Heart left ventricle (tissue), 13 donors: ENCODE results near the gene TRAPPC3.

Source experiments
- POLR2A ChIP-seq, 2 donors: fragments of 450-650 bp; IDR thresholded peaks; one replicate each; pipeline ENCODE4 v1.6.1; 2017; ENCODE audit warnings: antibody characterized with exemption in 2 of 2, mild to moderate bottlenecking in 2 of 2, moderate library complexity in 2 of 2
- TF ChIP-seq, protein P1 (sequence below), 12 donors: fragments of 200-600 bp; sonication (generic) in 4 of 12; IDR thresholded peaks; one replicate each; pipeline versions ENCODE4 v1.5.0 to v1.8.0; 2018 to 2022; ENCODE audit warnings: antibody characterized with exemption in 12 of 12, mild to moderate bottlenecking in 5 of 12
- donor health status: ischemic (EF 13 %, LVEDD 7.1; RV severe dilation, severe dysfunction).
- donor health status: DM: no; HTN: yes; CAD: no.
- donor health status: DM: no; HTN: no; CAD: no.
- donor health status: ischemic (EF 25% LVEDD 6.9; RV normal size, moderate dysfunction).
- donor health status: ischemic (EF 25% LVEDD 5.7; RV mildly dilated, moderate dysfunction).
- donor health status: ischemic (EF 35%, LVEDD 5.7; RV mildly dilated, moderate dysfunction).
- donor health status: nonischemic (EF 11% LVEDD 7.7; RV severe dilation, severe dysfunction).
- donor health status: DM: yes; HTN: yes; CAD: no.
- donor health status: PGD.
- donor health status: ischemic (EF 29% LVEDD 5.4; RV normal size, mild dysfunction).
- donor health status: nonischemic (EF 23%, LVEDD 6.1; RV moderate dilation, normal function).

GRCh38 chr1:36101546-36101945, 47.7 kb downstream of the TRAPPC3 start:
- TF ChIP-seq POLR2A (IDR thresholded peaks at IDR 0.05): no peak
- TF ChIP-seq, protein P1, sequence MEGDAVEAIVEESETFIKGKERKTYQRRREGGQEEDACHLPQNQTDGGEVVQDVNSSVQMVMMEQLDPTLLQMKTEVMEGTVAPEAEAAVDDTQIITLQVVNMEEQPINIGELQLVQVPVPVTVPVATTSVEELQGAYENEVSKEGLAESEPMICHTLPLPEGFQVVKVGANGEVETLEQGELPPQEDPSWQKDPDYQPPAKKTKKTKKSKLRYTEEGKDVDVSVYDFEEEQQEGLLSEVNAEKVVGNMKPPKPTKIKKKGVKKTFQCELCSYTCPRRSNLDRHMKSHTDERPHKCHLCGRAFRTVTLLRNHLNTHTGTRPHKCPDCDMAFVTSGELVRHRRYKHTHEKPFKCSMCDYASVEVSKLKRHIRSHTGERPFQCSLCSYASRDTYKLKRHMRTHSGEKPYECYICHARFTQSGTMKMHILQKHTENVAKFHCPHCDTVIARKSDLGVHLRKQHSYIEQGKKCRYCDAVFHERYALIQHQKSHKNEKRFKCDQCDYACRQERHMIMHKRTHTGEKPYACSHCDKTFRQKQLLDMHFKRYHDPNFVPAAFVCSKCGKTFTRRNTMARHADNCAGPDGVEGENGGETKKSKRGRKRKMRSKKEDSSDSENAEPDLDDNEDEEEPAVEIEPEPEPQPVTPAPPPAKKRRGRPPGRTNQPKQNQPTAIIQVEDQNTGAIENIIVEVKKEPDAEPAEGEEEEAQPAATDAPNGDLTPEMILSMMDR (IDR thresholded peaks at IDR 0.05): no peak
